Thoracic aorta (tissue), 2 donors: ENCODE data around the gene SLC22A4. TPM values are rescaled to one million over a fixed set of nuclear protein-coding genes. Genes with fewer than 3 reads are reported as not detected.
A peak's percentile ranks its signal among the peaks of the same experiment; 100 is the strongest.

Source experiments
- ATAC-seq: fragments of 150-250 bp; one replicate; pipeline ENCODE4 v1.8.0; 2017; ENCODE audit warnings: low read depth; ENCODE audit not compliant: insufficient number of reproducible peaks, low FRiP score
- DNase-seq: peaks from one replicate; pipeline ENCODE4 v3.0.0-alpha.2; 2020; ENCODE audit warnings: low spot score
- H3K27ac ChIP-seq, 2 donors: fragments of 200-600 bp; sonication (generic); 1 replicate in 1 of 2; 2 replicates in 1 of 2; pipeline ENCODE4 v1.5.1; 2016; ENCODE audit warnings: mild to moderate bottlenecking in 2 of 2, moderate library complexity in 2 of 2
- H3K27me3 ChIP-seq: fragments of 200-600 bp; sonication (generic); replicated peaks from 2 replicates; pipeline ENCODE4 v1.6.0; 2016; ENCODE audit warnings: mild to moderate bottlenecking; ENCODE audit not compliant: insufficient read depth
- H3K36me3 ChIP-seq: fragments of 200-600 bp; sonication (generic); one replicate; pipeline ENCODE4 v1.5.1; 2016
- H3K4me1 ChIP-seq, 2 donors: fragments of 200-600 bp; sonication (generic); 1 replicate in 1 of 2; 2 replicates in 1 of 2; pipeline versions ENCODE4 v1.5.1 to v1.6.0; 2016; ENCODE audit warnings: low read depth in 2 of 2, mild to moderate bottlenecking in 1 of 2; ENCODE audit not compliant: control insufficient read depth in 1 of 2
- H3K4me3 ChIP-seq: fragments of 200-600 bp; sonication (generic); 2 replicates; pipeline ENCODE4 v1.5.1; 2016; ENCODE audit warnings: mild to moderate bottlenecking
- H3K9me3 ChIP-seq: fragments of 200-600 bp; sonication (generic); 2 replicates; pipeline ENCODE4 v1.5.1; 2016
- total RNA-seq, 2 donors: library from RNA; depleted of rRNA; stranded (reverse); fragments of >200 nt; gene quantifications; one replicate each; pipeline versions ENCODE4 v1.1.0 to v1.2.3, GENCODE V29; 2016
- TF ChIP-seq, protein P1 (sequence below): fragments of 200-600 bp; sonication (generic); IDR thresholded peaks from one replicate; pipeline ENCODE4 v1.5.1; 2019; ENCODE audit warnings: antibody characterized with exemption

The SLC22A4 gene
- total RNA-seq, 2 donors from 2014 or later: 0.14 to 2.1 TPM

DNA sequence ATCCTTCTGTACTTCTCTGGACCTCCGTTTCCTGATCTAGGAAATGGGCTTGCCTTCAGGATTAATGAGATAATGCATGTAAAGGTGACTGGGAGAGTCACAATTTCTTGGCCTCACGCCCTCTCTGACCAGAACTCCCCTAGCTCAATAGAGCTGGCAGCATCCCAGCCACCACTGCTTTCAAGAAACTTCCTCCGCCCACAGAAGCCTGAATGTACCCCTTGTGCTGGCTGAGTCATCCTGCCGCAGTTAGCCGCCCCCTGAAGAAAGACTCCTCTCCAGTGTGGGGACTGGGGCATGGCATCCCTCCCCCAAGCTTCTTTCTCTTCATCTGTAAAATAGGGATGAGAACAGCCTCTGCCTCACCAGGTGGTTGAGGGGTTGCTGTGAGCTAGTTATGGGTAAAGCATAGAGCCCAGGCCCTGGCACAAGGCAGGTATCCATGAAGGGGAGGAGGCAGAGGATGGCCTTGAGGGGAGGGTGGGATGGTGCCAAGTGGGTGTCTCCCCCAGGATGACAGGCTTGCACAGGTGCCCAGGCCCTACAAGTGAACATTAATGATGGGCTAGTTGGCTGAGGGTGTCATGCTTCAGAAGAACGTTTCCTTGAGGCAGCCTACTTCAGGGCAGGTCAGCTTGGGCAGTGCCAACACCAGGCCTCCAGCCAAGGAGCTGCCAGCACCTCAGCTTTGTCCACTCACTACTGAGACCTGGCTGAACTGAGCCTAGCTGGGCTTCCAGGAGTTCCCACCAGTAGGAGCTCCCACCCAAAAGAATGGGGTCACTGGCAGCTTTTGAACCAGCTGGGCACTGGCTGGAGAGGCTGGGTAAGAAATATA is 33.3 kb upstream of the SLC22A4 start:
- TF ChIP-seq, protein P1, sequence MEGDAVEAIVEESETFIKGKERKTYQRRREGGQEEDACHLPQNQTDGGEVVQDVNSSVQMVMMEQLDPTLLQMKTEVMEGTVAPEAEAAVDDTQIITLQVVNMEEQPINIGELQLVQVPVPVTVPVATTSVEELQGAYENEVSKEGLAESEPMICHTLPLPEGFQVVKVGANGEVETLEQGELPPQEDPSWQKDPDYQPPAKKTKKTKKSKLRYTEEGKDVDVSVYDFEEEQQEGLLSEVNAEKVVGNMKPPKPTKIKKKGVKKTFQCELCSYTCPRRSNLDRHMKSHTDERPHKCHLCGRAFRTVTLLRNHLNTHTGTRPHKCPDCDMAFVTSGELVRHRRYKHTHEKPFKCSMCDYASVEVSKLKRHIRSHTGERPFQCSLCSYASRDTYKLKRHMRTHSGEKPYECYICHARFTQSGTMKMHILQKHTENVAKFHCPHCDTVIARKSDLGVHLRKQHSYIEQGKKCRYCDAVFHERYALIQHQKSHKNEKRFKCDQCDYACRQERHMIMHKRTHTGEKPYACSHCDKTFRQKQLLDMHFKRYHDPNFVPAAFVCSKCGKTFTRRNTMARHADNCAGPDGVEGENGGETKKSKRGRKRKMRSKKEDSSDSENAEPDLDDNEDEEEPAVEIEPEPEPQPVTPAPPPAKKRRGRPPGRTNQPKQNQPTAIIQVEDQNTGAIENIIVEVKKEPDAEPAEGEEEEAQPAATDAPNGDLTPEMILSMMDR: no peak
- ATAC-seq (no peak), DNase-seq (peak; percentile 72)
- peak overlapping the region; percentile 84 for H3K4me3 ChIP-seq
- peak overlapping the region; percentile 91 to 98 for H3K27ac ChIP-seq
- no peaks in the 10 kb centered on the region for H3K27me3 ChIP-seq
- H3K9me3 ChIP-seq: no peaks in the 10 kb centered on the region
- H3K4me1 ChIP-seq: peaks cover 32 to 73% of the 10 kb centered on the region in 2 donors
- H3K36me3 ChIP-seq: no peaks in the 10 kb centered on the region

DNA sequence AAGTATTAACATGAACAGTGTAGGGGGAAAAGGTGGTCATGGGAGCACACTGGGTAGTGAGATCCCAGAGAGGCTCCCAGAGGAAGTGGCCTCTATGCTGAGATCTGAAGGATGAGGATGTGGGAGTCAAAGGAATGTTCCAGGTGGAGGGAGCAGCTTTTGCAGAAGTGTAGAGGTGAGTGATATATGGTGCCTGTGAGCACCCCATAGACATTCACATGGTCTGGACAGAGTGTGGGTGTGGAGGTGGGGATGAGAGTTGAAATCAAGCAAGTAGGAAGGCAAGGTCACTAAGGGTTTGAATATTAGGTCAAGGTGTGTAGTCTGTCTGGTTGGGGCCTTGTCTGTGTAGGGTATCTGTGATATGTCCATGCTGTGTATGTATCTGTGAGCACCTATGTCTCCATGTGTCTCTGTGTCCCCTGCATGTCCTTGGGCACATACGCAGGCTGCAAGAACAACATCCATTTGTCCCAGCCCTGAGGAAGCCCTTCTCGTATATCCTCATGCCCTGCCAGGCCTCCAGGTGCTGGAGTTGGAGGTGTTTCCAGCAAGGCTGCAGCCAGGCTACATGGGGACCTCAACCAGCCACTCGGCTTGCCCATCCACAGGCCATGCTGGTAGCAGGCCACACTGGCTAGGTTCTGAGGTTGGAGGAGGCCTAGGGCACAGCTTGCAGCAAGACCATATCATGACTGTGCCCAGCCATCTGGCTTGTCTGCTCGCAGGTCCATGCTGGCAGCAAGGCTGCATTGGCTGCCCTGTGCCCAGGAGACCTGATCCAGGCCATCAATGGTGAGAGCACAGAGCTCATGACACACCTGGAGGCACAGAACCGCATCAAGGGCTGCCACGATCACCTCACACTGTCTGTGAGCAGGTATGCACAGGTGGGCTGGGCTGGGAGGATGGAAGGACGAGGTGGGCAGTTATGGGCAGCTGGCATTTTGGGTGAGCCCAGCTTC is 32.0 kb upstream of the SLC22A4 start:
- no peak for ATAC-seq

DNA sequence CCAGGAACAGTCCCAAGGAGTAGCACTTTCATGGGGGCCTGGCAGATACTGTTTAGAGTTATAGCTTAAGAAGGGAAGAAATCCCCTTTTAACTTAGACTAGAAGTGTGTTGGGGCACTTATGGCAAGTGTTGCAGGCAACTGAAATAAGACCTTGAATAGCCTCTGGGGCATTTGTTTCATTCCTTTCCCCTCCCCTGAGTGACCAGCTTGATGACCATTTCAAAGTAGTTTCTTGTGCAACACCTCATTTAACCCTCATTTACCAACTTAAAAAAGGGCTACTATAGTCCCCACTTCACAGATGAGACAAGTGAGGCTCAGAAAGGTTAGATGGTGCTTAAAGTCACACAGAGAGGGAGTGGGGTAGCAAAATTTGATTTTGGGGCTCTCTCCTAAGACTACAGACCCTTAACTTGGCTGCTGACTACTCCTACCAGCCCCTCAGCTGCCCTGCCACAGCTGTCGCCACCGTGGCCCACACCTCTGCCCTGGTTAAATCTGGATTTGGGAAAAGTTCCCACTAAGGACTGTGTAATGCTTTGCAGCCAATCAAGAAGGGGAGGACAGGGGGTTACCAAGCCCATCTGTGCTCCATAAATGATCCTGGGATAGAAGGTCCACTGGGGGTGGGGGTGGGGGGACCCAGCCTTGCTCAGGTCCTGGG is 31.2 kb upstream of the SLC22A4 start:
- H3K9me3 ChIP-seq: no peaks in the 10 kb centered on the region
- DNase-seq (no peak), ATAC-seq (no peak)
- no peak overlapping the region for H3K4me3 ChIP-seq
- TF ChIP-seq, protein P1: no peak
- no peaks in the 10 kb centered on the region for H3K36me3 ChIP-seq
- peak overlapping the region; percentile 90 to 97 for H3K27ac ChIP-seq
- H3K27me3 ChIP-seq: no peaks in the 10 kb centered on the region
- peaks cover 29 to 77% of the 10 kb centered on the region in 2 donors for H3K4me1 ChIP-seq

More for the DNA sequence above, 32.0 kb upstream of the SLC22A4 start:
- no peaks in the 10 kb centered on the region for H3K9me3 ChIP-seq
- DNase-seq: no peak
- peaks cover 29 to 74% of the 10 kb centered on the region in 2 donors for H3K4me1 ChIP-seq
- TF ChIP-seq, protein P1: no peak
- no peak overlapping the region for H3K4me3 ChIP-seq
- no peaks in the 10 kb centered on the region for H3K27me3 ChIP-seq
- peak overlapping the region in 1 of 2 donors; percentile 98 for H3K27ac ChIP-seq
- no peaks in the 10 kb centered on the region for H3K36me3 ChIP-seq

DNA sequence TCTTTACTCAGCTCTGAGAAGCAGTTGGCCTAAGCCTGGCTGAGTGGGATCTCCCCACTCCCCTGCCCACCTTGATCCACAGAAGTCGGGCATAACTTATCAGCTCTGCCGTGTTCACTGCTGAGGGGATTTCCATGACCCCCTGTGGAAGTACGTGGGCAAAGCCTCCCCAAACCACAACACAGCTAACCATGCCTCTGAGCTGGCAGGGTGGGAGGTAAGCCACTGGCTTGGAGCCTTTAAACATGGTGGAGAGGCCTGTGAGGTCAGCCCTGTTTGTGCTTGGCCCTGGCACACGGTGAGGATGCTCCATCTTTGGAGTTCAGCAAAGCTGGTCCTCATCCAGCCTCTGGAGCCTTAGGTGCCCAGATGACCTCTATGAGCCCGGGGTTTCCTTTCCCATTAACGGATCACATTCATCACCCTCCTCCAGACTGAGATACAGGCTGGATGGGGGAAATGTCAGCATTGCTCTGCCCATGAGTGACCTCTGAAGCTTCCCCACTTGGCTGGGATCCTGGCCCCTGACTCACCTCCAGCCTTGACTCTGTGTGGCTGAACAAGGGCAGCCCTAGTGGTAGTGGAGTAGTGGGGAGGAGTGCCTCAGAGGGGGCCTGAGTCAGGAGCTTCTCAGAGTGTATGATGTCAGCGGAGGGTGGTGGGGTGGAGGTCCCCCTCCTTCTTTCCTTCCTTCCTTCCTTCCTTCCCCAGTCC is 30.5 kb upstream of the SLC22A4 start:
- no peaks in the 10 kb centered on the region for H3K27me3 ChIP-seq
- no peak for ATAC-seq
- H3K36me3 ChIP-seq: no peaks in the 10 kb centered on the region
- TF ChIP-seq, protein P1: no peak
- H3K9me3 ChIP-seq: no peaks in the 10 kb centered on the region
- peaks cover 29 to 78% of the 10 kb centered on the region in 2 donors for H3K4me1 ChIP-seq
- no peak overlapping the region for H3K4me3 ChIP-seq
- peak; percentile 80 for DNase-seq
- H3K27ac ChIP-seq: peak overlapping the region; percentile 90 to 97
